ENCODE data around the gene GJA10.
"Not testable (repeated sequence)": the region's sequence is repeated elsewhere in the genome, so short reads cannot be mapped to it uniquely, and the experiment has no call there.

GJA10 gene

DNA sequence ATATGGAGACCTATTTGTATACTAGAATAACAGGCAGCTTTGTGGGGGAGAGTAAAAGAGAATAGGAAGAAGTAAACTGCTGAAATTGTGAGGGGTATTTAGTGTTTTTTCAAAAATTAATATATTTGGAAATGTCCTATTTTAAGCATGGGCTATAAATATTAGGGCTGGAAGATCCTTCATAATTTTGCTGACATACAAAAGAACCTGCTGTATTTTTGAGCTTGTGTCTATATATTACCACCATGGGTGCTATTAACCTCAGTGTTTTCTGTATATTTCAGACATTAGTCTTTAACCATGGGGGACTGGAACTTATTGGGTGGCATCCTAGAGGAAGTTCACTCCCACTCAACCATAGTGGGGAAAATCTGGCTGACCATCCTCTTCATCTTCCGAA lies at the start of gene GJA10:
TSS of gene GJA10 (plus strand) at position 301 of the 400 bp plus-strand sequence. CDS start at position 301, 0 bp downstream.
- TF ChIP-seq, protein P1, sequence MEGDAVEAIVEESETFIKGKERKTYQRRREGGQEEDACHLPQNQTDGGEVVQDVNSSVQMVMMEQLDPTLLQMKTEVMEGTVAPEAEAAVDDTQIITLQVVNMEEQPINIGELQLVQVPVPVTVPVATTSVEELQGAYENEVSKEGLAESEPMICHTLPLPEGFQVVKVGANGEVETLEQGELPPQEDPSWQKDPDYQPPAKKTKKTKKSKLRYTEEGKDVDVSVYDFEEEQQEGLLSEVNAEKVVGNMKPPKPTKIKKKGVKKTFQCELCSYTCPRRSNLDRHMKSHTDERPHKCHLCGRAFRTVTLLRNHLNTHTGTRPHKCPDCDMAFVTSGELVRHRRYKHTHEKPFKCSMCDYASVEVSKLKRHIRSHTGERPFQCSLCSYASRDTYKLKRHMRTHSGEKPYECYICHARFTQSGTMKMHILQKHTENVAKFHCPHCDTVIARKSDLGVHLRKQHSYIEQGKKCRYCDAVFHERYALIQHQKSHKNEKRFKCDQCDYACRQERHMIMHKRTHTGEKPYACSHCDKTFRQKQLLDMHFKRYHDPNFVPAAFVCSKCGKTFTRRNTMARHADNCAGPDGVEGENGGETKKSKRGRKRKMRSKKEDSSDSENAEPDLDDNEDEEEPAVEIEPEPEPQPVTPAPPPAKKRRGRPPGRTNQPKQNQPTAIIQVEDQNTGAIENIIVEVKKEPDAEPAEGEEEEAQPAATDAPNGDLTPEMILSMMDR (IDR thresholded peaks at IDR 0.05), result no peak
- intact Hi-C loops (cut with DNase I; ENCODE audit: low total_unique reads), result no loop called here
- Histone ChIP-seq H3K27me3 (peaks cover 0 to 23% of the 10 kb centered on the region in 2 donors), H3K9me3 (no peaks in the 10 kb centered on the region), H3K36me3 (no peaks in the 10 kb centered on the region), H3K4me3 (no peak within 1 kb of the TSS), H3K4me1 (no peaks in the 10 kb centered on the region), H3K27ac (no peak within 1 kb of the TSS)
- no peak for DNase-seq

DNA sequence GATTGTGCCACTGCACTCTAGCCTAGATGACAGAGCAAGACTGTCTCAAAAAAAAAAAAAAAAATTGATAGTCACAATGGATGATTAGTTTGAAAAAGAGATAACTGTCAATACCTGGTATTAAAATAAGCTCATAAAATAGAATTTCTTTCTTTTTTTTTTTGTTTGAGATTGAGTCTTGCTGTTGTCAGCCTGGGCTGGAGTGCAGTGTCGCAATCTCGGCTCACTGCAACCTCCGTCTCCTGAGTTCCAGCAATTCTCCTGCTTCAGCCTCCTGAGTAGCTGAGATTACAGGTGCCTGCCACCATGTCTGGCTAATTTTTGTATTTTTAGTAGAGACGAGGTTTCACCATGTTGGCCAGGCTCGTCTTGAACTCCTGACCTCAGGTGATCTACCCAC lies 46.8 kb upstream of the GJA10 start:
- peaks cover 7 to 48% (median 21%) of the 10 kb centered on the region in 3 donors for H3K36me3 ChIP-seq
- intact Hi-C loops (cut with DNase I; ENCODE audit: low total_unique reads), result not testable (repeated sequence)

DNA sequence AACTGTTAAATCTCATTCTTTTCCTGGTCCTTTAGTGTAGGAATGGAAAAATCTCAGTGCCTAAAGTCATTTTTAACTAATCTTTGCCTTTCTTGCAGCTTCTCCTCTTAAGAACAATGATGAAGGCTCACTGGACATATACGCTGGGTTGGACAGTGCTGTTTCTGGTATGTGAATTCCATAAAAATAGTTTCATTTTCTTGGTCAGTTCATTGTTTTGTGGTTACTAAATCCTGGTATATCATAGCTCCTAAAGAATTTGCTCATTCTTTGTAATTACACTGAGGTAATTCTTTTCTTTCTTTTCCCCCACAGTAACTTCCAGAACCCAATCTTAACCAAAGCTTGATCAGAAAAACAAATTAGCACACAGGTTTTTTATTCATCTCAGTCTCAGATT lies 41.2 kb upstream of the GJA10 start:
- H3K4me3 ChIP-seq, result no peak overlapping the region
- H3K9me3 ChIP-seq, result no peaks in the 10 kb centered on the region
- no peaks in the 10 kb centered on the region for H3K4me1 ChIP-seq
- no peak for DNase-seq
- intact Hi-C loops (cut with DNase I; ENCODE audit: low total_unique reads), result no loop called here
- peaks cover 57 to 83% (median 58%) of the 10 kb centered on the region in 3 donors for H3K36me3 ChIP-seq
- no peak overlapping the region for H3K27ac ChIP-seq
- H3K27me3 ChIP-seq, result no peaks in the 10 kb centered on the region
- TF ChIP-seq, protein P1 (IDR thresholded peaks at IDR 0.05), result no peak

More for the DNA sequence above, 46.8 kb upstream of the GJA10 start:
- H3K27me3 ChIP-seq, H3K4me3 ChIP-seq, H3K9me3 ChIP-seq, H3K27ac ChIP-seq, DNase-seq: not testable (repeated sequence)
- peaks cover 0 to 14% (median 6%) of the 10 kb centered on the region in 4 donors for H3K4me1 ChIP-seq

DNA sequence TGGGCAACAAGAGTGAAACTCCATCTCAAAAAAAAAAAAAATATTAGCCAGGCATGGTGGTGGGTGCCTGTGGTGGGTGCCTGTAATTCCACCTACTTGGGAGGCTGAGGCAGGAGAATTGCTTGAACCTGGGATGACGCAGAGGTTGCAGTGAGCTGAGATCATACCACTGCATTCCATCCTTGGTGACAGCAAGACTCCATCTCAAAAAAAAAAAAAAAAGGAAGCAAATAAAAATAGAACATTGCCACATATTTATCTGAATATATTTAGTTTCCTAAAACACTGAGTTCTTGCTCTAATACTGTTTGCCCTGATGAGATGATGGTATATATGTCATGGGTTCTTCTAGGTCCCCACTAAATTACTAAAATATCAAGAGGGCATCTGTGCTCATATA lies 36.2 kb upstream of the GJA10 start:
- no peak for DNase-seq
- TF ChIP-seq, protein P1 (IDR thresholded peaks at IDR 0.05), result no peak
- Histone ChIP-seq H3K27me3 (no peaks in the 10 kb centered on the region), H3K36me3 (peaks cover 86 to 98% (median 94%) of the 10 kb centered on the region in 3 donors), H3K27ac (no peak overlapping the region), H3K4me1 (no peaks in the 10 kb centered on the region), H3K9me3 (no peaks in the 10 kb centered on the region), H3K4me3 (no peak overlapping the region)
- intact Hi-C loops (cut with DNase I; ENCODE audit: low total_unique reads), result no loop called here

DNA sequence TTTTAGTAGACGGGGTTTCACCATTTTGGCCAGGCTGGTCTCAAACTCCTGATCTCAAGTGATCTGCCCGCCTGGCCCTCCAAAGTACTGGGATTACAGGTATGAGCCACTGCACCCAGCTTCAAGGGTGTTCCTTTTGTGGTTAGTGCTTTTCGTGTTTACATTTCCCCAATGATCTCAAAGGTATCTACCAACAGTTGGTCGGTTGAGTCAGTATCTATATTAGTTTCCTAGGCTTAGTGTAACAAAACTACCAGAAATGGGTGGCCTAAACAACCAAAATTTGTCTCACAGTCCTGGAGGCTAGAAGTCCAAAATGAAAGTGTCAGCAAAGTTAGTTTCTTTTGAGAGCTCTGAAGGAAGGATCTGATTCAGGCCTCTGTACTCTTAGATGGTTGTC lies 34.5 kb upstream of the GJA10 start:
- H3K36me3 ChIP-seq, result peaks cover 84 to 91% (median 91%) of the 10 kb centered on the region in 3 donors
- intact Hi-C loops (cut with DNase I; ENCODE audit: low total_unique reads), result no loop called here

DNA sequence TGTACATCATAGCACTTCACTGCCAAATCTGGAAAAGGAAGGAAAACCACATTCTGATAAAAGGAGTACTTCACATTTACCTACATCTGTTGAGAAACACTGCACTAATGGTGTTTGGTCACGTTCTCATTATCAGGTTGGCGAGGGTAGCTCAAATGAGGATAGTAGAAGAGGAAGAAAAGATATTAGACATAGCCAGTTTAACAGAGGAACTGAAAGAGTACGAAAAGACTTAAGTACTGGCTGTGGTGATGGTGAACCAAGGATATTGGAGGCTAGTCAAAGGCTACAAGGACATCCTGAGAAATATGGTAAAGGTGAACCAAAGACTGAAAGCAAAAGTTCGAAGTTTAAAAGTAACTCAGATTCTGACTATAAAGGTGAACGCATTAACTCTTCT lies 32.0 kb upstream of the GJA10 start:
- TF ChIP-seq, protein P1 (IDR thresholded peaks at IDR 0.05), result no peak
- Histone ChIP-seq H3K4me3 (no peak overlapping the region), H3K27me3 (no peaks in the 10 kb centered on the region), H3K4me1 (no peaks in the 10 kb centered on the region), H3K36me3 (peaks cover 91 to 93% (median 93%) of the 10 kb centered on the region in 3 donors), H3K9me3 (no peaks in the 10 kb centered on the region), H3K27ac (no peak overlapping the region)
- intact Hi-C loops (cut with DNase I; ENCODE audit: low total_unique reads), result no loop called here
- no peak for DNase-seq

More for the DNA sequence above, 34.5 kb upstream of the GJA10 start:
- Histone ChIP-seq H3K4me3 (no peak overlapping the region), H3K27me3 (no peaks in the 10 kb centered on the region), H3K4me1 (no peaks in the 10 kb centered on the region), H3K9me3 (no peaks in the 10 kb centered on the region), H3K27ac (no peak overlapping the region)
- DNase-seq, result no peak
- TF ChIP-seq, protein P1 (IDR thresholded peaks at IDR 0.05), result no peak
